ENCODE measurements around the gene MCM7. TPM values are rescaled to one million over a fixed set of nuclear protein-coding genes. Genes with fewer than 3 reads are reported as not detected.

Gene MCM7
- total RNA-seq, 2 experiments from 2014 or later = 405 to 409 TPM

DNA sequence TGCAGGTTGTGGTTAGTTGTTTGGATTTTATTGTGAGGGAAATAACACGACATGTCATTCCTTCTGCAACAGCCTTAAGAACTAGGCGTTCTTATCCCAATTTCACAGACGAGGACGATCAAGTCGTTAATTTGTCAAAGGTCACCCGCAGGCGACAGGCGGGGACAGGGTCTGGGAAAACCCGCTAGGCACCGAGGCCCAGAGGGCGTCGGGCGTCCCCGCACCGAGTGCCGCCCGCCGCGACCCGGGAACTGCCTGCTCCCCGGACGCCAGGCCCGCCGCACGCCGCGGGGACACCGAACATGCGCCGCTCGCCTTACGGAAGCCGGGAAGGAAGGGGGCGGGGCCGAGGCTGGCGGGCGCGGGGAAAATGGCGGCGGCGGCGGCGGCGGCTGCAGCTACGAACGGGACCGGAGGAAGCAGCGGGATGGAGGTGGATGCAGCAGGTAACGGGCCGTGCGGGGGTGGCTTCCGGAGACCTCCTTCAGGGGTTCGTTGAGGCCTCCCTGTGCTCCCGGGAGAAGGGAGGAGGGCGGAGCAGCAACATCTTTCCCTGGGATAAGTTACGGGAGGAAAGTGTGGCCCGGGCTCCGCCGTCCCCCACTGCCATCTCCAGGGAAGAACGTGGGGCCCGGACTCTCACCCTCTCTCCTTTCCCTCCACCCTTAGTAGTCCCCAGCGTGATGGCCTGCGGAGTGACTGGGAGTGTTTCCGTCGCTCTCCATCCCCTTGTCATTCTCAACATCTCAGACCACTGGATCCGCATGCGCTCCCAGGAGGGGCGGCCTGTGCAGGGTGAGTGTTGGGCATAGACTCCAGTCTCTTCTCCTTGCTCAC is 12.4 kb downstream of the MCM7 start, which contains the start of gene COPS6:
Gene COPS6, plus strand, starts transcription at position 349 of the 837 bp plus-strand sequence. Its CDS starts 22 bp downstream, at position 371.
- Mint-ChIP-seq H3K9me3 (ENCODE audit: low read depth) (no peaks in the 10 kb centered on the region), H3K27me3 (no peaks in the 10 kb centered on the region), H3K27ac (peak within 1 kb of the TSS; percentile 88), H3K36me3 (peaks cover 31% of the 10 kb centered on the region), H3K4me1 (peaks cover 47% of the 10 kb centered on the region), H3K4me3 (peak within 1 kb of the TSS; percentile 86)
- CTCF ChIA-PET = interaction anchor here (0.7 to 4.7 kb wide), 10 partner anchors 13 to 682 kb away, joined by 3 to 20 read pairs (median 4); partner anchors contain the start of genes AP4M1 and MCM7
- DNase-seq = peak; percentile 85
- ATAC-seq = peak; percentile 78

GRCh38 chr7:100088095-100088620 is 13.0 kb downstream of the MCM7 start:
- DNase-seq = no peak
- Mint-ChIP-seq H3K4me3 (peak overlapping the region; percentile 86), H3K4me1 (peaks cover 42% of the 10 kb centered on the region), H3K36me3 (peaks cover 25% of the 10 kb centered on the region), H3K9me3 (ENCODE audit: low read depth) (no peaks in the 10 kb centered on the region), H3K27me3 (no peaks in the 10 kb centered on the region), H3K27ac (peak overlapping the region; percentile 88)
- ATAC-seq = no peak
- CTCF ChIA-PET = interaction anchor here (0.7 to 4.7 kb wide), 10 partner anchors 13 to 681 kb away, joined by 3 to 20 read pairs (median 4); partner anchors contain the start of genes AP4M1 and MCM7

- Mint-ChIP-seq H3K9me3 (ENCODE audit: low read depth) (no peaks in the 10 kb centered on the region), H3K27ac (no peak overlapping the region), H3K4me1 (peaks cover 43% of the 10 kb centered on the region), H3K4me3 (peak overlapping the region; percentile 20), H3K36me3 (peaks cover 15% of the 10 kb centered on the region), H3K27me3 (no peaks in the 10 kb centered on the region)
- ATAC-seq (no peak), DNase-seq (no peak)
- CTCF ChIA-PET = interaction anchor here (1.1 to 3.1 kb wide), 3 partner anchors 14 to 96 kb away, joined by 3 to 18 read pairs (median 4); partner anchors contain the start of genes AP4M1 and MCM7
Observed at GRCh38 chr7:100087055-100087750, 14.0 kb downstream of the MCM7 start.

DNA sequence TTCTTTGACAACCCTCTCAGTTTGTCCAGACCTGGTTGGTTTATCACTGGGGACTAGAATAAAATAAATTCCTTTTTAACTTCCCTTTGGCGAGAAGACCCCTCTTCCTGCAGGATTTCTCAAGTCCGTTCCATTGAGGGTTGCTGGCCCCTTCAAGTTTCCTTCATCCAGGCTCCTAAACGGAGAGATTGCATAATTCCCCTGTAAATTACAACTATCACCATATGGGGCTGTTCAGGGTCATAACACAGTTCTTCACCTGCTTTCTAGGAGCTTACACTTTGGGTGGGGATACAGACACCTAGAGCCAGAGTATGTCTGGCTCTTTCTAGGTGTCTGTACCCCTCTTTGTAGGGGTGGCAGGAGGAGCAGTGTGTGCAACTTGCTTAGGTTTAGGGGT is 15.7 kb downstream of the MCM7 start:
- DNase-seq (no peak), ATAC-seq (no peak)
- no peaks in the 10 kb centered on the region for H3K9me3 Mint-ChIP-seq (ENCODE audit: low read depth)
- H3K4me3 Mint-ChIP-seq = no peak overlapping the region
- no peaks in the 10 kb centered on the region for H3K27me3 Mint-ChIP-seq
- H3K27ac Mint-ChIP-seq = no peak overlapping the region
- H3K4me1 Mint-ChIP-seq = peaks cover 38% of the 10 kb centered on the region
- peaks cover 6% of the 10 kb centered on the region for H3K36me3 Mint-ChIP-seq
- CTCF ChIA-PET = no interaction called here

GRCh38 chr7:100082978-100083377 is 18.2 kb downstream of the MCM7 start:
- no peaks in the 10 kb centered on the region for H3K27me3 Mint-ChIP-seq
- peak overlapping the region; percentile 3 for H3K27ac Mint-ChIP-seq
- H3K36me3 Mint-ChIP-seq = peaks cover 13% of the 10 kb centered on the region
- CTCF ChIA-PET = interaction anchor here (0.6 to 2.0 kb wide), 25 partner anchors 8 to 362 kb away, joined by 3 to 14 read pairs (median 4); partner anchors contain the start of genes AP4M1, MBLAC1, MCM7 and ZKSCAN1
- no peak for ATAC-seq
- peaks cover 35% of the 10 kb centered on the region for H3K4me1 Mint-ChIP-seq
- DNase-seq = no peak
- H3K4me3 Mint-ChIP-seq = peak overlapping the region; percentile 88
- H3K9me3 Mint-ChIP-seq (ENCODE audit: low read depth) = no peaks in the 10 kb centered on the region

GRCh38 chr7:100081535-100082102 is 19.6 kb downstream of the MCM7 start, which contains the start of gene ZNF3:
TSS of gene ZNF3 (minus strand) at chr7:100081723. CDS start at chr7:100077357, 4,366 bp downstream.
- H3K4me1 Mint-ChIP-seq = peaks cover 32% of the 10 kb centered on the region
- H3K4me3 Mint-ChIP-seq = peak within 1 kb of the TSS; percentile 88
- no peaks in the 10 kb centered on the region for H3K27me3 Mint-ChIP-seq
- H3K36me3 Mint-ChIP-seq = peaks cover 20% of the 10 kb centered on the region
- H3K9me3 Mint-ChIP-seq (ENCODE audit: low read depth) = no peaks in the 10 kb centered on the region
- DNase-seq = peak; percentile 99
- H3K27ac Mint-ChIP-seq = peak within 1 kb of the TSS; percentile 87
- ATAC-seq = peak; percentile 91
- CTCF ChIA-PET = interaction anchor here (0.7 to 1.4 kb wide), 20 partner anchors 10 to 695 kb away, joined by 3 to 14 read pairs (median 4); partner anchors contain the start of genes AP4M1, MBLAC1, MCM7 and ZKSCAN1

- H3K4me3 Mint-ChIP-seq = peak overlapping the region; percentile 88
- ATAC-seq = no peak
- peak overlapping the region; percentile 82 for H3K27ac Mint-ChIP-seq
- no peak for DNase-seq
- no peaks in the 10 kb centered on the region for H3K27me3 Mint-ChIP-seq
- H3K9me3 Mint-ChIP-seq (ENCODE audit: low read depth) = no peaks in the 10 kb centered on the region
- peaks cover 32% of the 10 kb centered on the region for H3K4me1 Mint-ChIP-seq
- peaks cover 26% of the 10 kb centered on the region for H3K36me3 Mint-ChIP-seq
- CTCF ChIA-PET = interaction anchor here (0.6 to 1.3 kb wide), 7 partner anchors 10 to 87 kb away, joined by 3 to 5 read pairs (median 3); partner anchors contain the start of genes AP4M1 and ZSCAN21
Observed at GRCh38 chr7:100080907-100081534, 20.2 kb downstream of the MCM7 start.

GRCh38 chr7:100079024-100079560 is 22.1 kb downstream of the MCM7 start:
- Mint-ChIP-seq H3K27me3 (no peaks in the 10 kb centered on the region), H3K36me3 (peaks cover 46% of the 10 kb centered on the region), H3K9me3 (ENCODE audit: low read depth) (no peaks in the 10 kb centered on the region), H3K4me1 (peaks cover 32% of the 10 kb centered on the region), H3K4me3 (no peak overlapping the region), H3K27ac (no peak overlapping the region)
- CTCF ChIA-PET = interaction anchor here (1.2 kb wide), 1 partner anchor 99 kb away, joined by 3 read pairs; no protein-coding TSS in a partner anchor
- ATAC-seq (no peak), DNase-seq (no peak)

- DNase-seq = no peak
Observed at GRCh38 chr7:100077205-100077604, 24.0 kb downstream of the MCM7 start.

GRCh38 chr7:100075418-100075817 is 25.8 kb downstream of the MCM7 start:
- H3K27me3 Mint-ChIP-seq = no peaks in the 10 kb centered on the region
- H3K36me3 Mint-ChIP-seq = peaks cover 79% of the 10 kb centered on the region
- no peak overlapping the region for H3K27ac Mint-ChIP-seq
- ATAC-seq (no peak), DNase-seq (no peak)
- CTCF ChIA-PET = interaction anchor here (0.8 to 1.1 kb wide), 2 partner anchors 22 to 99 kb away, joined by 3 to 4 read pairs; partner anchors contain the start of gene AZGP1
- H3K9me3 Mint-ChIP-seq (ENCODE audit: low read depth) = peaks cover 23% of the 10 kb centered on the region
- no peak overlapping the region for H3K4me3 Mint-ChIP-seq
- peaks cover 13% of the 10 kb centered on the region for H3K4me1 Mint-ChIP-seq

More at GRCh38 chr7:100077205-100077604, 24.0 kb downstream of the MCM7 start:
- Mint-ChIP-seq H3K27me3 (no peaks in the 10 kb centered on the region), H3K27ac (no peak overlapping the region), H3K9me3 (ENCODE audit: low read depth) (peaks cover 5% of the 10 kb centered on the region), H3K4me3 (no peak overlapping the region), H3K36me3 (peaks cover 64% of the 10 kb centered on the region), H3K4me1 (peaks cover 24% of the 10 kb centered on the region)
- CTCF ChIA-PET = interaction anchor here (0.9 kb wide), 1 partner anchor 25 kb away, joined by 3 read pairs; no protein-coding TSS in a partner anchor
- no peak for ATAC-seq

- H3K36me3 Mint-ChIP-seq = peaks cover 85% of the 10 kb centered on the region
- H3K4me3 Mint-ChIP-seq = no peak overlapping the region
- peaks cover 8% of the 10 kb centered on the region for H3K4me1 Mint-ChIP-seq
- ATAC-seq (no peak), DNase-seq (no peak)
- H3K9me3 Mint-ChIP-seq (ENCODE audit: low read depth) = peaks cover 26% of the 10 kb centered on the region
- no peaks in the 10 kb centered on the region for H3K27me3 Mint-ChIP-seq
- H3K27ac Mint-ChIP-seq = no peak overlapping the region
- CTCF ChIA-PET = interaction anchor here (1.4 kb wide), 1 partner anchor 80 kb away, joined by 4 read pairs; no protein-coding TSS in a partner anchor
Observed at GRCh38 chr7:100074841-100075240, 26.4 kb downstream of the MCM7 start.

DNA sequence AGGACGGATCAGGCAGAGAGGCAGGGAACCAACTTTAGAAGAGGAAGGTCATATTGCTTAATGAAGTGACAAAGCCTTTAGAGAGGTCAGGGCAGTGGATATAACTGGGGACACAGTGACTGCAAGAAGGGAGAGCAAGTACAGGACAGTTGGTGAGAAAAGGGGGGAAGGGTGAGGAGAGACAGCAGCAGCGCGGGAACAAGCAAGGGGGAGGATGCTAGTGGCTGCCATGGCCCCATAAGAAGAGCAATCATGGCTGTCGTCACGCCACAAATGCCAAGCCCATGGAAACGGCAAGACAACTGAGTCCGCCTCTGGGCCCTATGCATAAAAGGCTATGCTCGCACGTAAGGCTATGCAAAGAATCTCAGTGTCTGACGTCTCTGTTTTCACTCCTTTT is 28.7 kb downstream of the MCM7 start:
- DNase-seq (no peak), ATAC-seq (no peak)
- Mint-ChIP-seq H3K36me3 (peaks cover 83% of the 10 kb centered on the region), H3K4me3 (no peak overlapping the region), H3K4me1 (no peaks in the 10 kb centered on the region), H3K27me3 (no peaks in the 10 kb centered on the region), H3K9me3 (ENCODE audit: low read depth) (peaks cover 26% of the 10 kb centered on the region), H3K27ac (no peak overlapping the region)
- CTCF ChIA-PET = no interaction called here

Data from activated CD8-positive, alpha-beta memory T cell treated with anti-CD3 and anti-CD28 coated beads, Interleukin-2, amount 10 ng/mL, durations not matched to agents 7 days and 5 days (primary cell).